ENCODE data around the gene PTPRN.

PTPRN gene

GRCh38 chr2:219308142-219309101 lies 779 bp downstream of the PTPRN start:
- H3K4me3 ChIP-seq (replicated peaks in 1 of 2; ENCODE audit: low read depth in 2 of 2, low read length in 2 of 2): peak overlapping the region in 1 of 2 donors; percentile 5
- TF ChIP-seq, protein P1, sequence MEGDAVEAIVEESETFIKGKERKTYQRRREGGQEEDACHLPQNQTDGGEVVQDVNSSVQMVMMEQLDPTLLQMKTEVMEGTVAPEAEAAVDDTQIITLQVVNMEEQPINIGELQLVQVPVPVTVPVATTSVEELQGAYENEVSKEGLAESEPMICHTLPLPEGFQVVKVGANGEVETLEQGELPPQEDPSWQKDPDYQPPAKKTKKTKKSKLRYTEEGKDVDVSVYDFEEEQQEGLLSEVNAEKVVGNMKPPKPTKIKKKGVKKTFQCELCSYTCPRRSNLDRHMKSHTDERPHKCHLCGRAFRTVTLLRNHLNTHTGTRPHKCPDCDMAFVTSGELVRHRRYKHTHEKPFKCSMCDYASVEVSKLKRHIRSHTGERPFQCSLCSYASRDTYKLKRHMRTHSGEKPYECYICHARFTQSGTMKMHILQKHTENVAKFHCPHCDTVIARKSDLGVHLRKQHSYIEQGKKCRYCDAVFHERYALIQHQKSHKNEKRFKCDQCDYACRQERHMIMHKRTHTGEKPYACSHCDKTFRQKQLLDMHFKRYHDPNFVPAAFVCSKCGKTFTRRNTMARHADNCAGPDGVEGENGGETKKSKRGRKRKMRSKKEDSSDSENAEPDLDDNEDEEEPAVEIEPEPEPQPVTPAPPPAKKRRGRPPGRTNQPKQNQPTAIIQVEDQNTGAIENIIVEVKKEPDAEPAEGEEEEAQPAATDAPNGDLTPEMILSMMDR (IDR thresholded peaks at IDR 0.05; ENCODE audit: low read depth, low read length): no peak
- peak; percentile 63 to 64 for DNase-seq (ENCODE audit: low read depth in 2 of 2)

DNA sequence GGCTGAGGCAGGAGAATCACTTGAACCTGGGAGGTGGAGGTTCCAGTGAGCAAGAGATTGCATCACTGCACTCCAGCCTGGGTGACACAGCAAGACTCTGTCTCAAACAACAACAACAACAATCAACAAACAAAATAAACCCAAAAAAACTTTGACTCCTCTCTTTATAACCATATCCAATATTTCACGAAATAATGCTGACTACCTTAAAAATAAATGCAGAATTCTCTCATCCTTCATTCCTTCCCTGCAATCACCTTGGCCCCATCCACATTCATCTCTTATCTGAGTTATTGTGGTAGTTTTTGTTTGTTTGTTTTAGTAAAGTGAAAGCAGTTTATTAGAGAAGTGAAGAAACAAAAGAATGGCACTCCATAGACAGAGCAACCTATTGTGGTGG lies 3.2 kb downstream of the PTPRN start:
- DNase-seq (ENCODE audit: low read depth in 2 of 2): no peak
- H3K4me3 ChIP-seq (replicated peaks in 1 of 2; ENCODE audit: low read depth in 2 of 2, low read length in 2 of 2): no peak overlapping the region
- TF ChIP-seq, protein P1 (IDR thresholded peaks at IDR 0.05; ENCODE audit: low read depth, low read length): no peak

GRCh38 chr2:219304223-219304622 lies 5.0 kb downstream of the PTPRN start:
- DNase-seq (ENCODE audit: low read depth in 2 of 2): no peak
- H3K4me3 ChIP-seq (replicated peaks in 1 of 2; ENCODE audit: low read depth in 2 of 2, low read length in 2 of 2): no peak overlapping the region
- TF ChIP-seq, protein P1 (IDR thresholded peaks at IDR 0.05; ENCODE audit: low read depth, low read length): no peak

DNA sequence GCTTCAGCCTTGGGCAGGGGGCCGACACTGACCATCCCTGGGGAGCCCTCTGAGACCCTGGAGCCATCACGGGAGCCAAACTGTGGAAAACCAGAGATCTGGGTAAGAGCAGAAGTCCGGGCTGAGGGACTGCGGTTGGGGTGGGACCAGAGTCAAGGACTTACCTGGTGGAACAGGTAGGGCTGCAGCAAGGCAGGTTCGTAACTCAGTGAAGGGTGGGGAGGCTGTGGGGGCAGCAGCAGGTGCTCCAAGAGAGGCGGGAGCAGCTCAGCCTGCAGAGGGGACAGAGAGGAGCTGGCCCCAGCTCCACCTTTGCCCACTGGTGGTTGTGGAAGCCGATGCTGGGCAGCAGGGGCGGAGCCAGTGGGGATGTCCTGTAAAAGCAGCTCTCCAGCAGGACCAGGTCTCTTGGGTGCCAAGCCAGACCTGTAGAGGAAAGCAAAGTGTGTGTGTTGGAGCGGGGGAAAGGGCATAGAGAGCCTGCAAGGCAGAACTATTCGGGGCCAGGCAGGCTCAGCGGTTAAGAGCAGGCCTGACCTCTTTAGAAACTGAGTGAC lies 6.7 kb downstream of the PTPRN start:
- TF ChIP-seq, protein P1 (IDR thresholded peaks at IDR 0.05; ENCODE audit: low read depth, low read length): no peak
- no peak for DNase-seq (ENCODE audit: low read depth in 2 of 2)

GRCh38 chr2:219300022-219300421 lies 9.2 kb downstream of the PTPRN start:
- no peak for DNase-seq (ENCODE audit: low read depth in 2 of 2)
- no peak overlapping the region for H3K4me3 ChIP-seq (replicated peaks in 1 of 2; ENCODE audit: low read depth in 2 of 2, low read length in 2 of 2)
- TF ChIP-seq, protein P1 (IDR thresholded peaks at IDR 0.05; ENCODE audit: low read depth, low read length): no peak

More for the DNA sequence above, 6.7 kb downstream of the PTPRN start:
- no peak overlapping the region for H3K4me3 ChIP-seq (replicated peaks in 1 of 2; ENCODE audit: low read depth in 2 of 2, low read length in 2 of 2)

DNA sequence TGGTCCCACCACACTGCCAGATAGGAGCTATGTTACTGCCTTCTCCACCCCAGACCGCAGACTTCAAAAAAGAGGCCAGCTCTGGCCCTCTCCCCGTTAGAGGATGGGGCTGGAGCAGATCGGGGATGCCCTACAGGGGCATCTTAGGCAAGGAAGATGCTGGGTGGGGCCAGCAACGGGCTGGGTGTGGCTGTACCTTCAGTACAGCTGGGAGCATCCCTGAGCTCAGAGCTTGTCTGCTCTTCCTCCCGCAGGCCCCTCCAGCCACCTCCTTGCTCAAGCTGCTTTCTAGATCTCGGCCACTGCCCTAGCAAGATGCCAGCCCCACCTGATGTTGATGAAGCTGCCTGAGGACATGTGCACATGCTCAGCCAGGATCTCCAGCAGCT lies 9.8 kb downstream of the PTPRN start:
- TF ChIP-seq, protein P1 (IDR thresholded peaks at IDR 0.05; ENCODE audit: low read depth, low read length): no peak
- no peak overlapping the region for H3K4me3 ChIP-seq (replicated peaks in 1 of 2; ENCODE audit: low read depth in 2 of 2, low read length in 2 of 2)
- no peak for DNase-seq (ENCODE audit: low read depth in 2 of 2)

All from cardiac fibroblast (primary cell).